HG02623 (cell line): Measurements from ENCODE around the gene PTPRN2.
"Not testable (repeated sequence)": the region's sequence is repeated elsewhere in the genome, so short reads cannot be mapped to it uniquely, and the experiment has no call there.

Source experiments
- ATAC-seq: cut with Tn5 transposase; IDR thresholded peaks from one replicate; pipeline ENCODE4 v1.9.1; 2021; ENCODE audit warnings: moderate library complexity; ENCODE audit not compliant: unreplicated experiment

Gene PTPRN2

DNA sequence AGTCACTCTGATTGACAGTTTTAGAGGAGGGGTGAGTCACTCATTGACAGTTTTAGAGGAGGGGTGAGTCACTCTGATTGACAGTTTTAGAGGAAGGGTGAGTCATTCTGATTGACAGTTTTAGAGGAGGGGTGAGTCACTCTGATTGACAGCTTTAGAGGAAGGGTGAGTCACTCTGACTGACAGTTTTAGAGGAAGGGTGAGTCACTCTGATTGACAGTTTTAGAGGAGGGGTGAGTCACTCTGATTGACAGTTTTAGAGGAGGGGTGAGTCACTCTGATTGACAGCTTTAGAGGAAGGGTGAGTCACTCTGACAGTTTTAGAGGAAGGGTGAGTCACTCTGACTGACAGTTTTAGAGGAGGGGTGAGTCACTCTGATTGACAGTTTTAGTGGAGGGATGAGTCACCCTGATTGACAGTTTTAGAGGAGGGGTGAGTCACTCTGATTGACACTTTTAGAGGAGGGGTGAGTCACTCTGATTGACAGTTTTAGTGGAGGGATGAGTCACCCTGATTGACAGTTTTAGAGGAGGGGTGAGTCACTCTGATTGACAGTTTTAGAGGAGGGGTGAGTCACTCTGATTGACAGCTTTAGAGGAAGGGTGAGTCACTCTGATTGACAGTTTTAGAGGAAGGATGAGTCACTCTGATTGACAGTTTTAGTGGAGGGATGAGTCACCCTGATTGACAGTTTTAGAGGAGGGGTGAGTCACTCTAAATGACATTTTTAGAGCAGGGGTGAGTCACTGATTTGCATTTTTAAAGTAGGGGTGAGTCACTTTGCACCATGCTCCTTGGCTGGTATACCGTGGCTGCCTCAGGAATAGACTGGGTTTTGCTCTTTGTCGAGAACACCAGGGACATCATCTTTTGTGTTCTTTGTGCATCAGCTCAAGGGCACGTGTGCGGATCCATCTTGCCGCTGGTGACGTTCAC lies 654.1 kb downstream of the PTPRN2 start:
- not testable (repeated sequence) for ATAC-seq

GRCh38 chr7:157932498-157933218 lies 655.0 kb downstream of the PTPRN2 start:
- no peak for ATAC-seq

GRCh38 chr7:157930926-157931466 lies 656.6 kb downstream of the PTPRN2 start:
- ATAC-seq = no peak

DNA sequence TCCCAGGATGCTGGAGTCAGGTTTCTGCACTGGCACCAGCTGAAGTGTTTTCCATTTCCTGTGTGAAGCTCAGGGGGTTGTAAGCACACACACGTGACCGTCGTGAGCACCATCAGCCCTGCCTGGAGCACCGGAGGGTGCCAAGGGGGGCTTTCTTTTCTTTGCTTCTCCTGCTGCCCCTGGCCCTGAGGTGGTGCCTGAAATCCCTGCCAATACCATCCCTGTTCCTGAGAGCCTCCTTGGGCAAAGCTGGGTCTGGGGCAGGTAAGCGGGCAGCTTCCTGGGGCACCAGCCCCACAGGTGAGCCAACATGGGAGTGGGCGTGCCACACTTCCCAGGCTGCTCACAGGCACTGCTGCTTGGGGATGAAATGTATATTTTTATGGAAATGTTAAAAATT lies 657.2 kb downstream of the PTPRN2 start:
- no peak for ATAC-seq

DNA sequence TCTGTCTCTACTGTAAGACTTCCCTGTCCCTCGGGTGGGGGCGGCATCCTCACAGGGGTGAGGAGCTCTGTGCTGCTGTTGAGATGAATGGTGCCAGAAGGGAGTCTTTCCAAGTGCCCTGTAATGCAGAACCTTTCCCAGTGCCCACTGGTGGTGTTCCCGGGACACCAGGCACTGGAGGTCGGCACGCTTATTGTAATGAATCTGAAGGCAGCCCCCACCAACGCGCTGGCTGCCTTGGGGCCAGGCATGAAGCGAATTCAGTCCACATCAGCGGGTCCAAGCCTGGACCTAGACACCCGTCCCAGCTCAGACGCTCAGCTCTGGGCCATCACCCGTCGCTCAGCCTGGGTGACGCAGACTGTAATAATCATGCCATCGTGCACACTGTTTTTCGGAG lies 658.0 kb downstream of the PTPRN2 start:
- ATAC-seq = no peak

- ATAC-seq = no peak
These were observed 658.7 kb downstream of the PTPRN2 start for GRCh38 chr7:157928808-157929425.

DNA sequence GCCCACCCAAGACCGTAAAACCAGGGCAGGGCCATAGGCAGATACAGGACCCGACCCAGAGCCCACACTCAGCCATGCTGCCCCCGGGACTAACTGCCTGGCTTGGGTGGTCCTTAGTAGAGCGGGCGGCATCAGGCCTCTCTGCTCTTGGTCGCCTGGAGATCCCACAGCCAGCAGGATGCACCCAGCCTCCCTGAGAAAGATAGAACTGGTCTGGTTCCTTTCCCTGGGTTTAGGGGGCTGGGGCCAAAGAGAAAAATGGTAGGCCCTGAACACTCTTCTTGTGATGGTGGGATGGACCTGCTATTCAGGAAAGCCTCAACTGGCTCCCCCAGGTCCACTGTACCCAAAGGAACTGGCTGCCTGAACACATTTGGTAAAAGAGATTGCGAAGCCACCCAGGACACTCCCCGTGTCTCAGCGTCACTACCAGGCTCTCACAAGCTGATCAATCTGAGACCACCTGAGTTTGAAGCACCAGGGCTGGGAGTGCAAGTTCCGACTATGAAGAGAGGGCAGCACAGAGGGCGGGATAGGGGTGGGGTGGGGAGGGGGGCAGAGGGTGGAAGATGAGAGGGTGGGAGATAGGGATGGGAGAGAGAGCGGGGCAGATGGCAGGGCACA lies 659.3 kb downstream of the PTPRN2 start:
- ATAC-seq = no peak

DNA sequence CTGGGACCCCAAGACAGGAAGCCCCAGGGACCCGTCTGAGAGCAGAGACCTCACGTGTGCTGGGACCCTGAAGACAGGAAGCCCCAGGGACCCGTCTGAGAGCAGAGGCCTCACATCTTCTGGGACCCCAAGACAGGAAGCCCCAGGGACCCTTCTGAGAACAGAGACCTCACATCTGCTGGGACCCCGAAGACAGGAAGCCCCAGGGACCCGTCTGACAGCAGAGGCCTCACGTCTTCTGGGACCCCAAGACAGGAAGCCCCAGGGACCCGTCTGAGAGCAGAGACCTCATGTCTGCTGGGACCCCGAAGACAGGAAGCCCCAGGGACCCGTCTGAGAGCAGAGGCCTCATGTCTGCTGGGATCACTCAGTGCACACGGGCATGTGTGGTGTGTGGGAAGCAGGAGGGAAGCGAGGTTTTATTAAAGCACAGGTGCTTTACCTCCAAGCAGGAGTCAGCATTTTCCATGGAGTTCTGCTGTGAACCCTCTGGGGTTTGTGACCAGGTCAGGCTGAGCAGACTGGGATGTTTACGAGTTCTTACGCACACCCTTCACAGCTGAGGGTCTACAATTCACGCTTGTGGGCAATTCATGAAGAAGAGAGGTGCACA lies 660.2 kb downstream of the PTPRN2 start:
- no peak for ATAC-seq

DNA sequence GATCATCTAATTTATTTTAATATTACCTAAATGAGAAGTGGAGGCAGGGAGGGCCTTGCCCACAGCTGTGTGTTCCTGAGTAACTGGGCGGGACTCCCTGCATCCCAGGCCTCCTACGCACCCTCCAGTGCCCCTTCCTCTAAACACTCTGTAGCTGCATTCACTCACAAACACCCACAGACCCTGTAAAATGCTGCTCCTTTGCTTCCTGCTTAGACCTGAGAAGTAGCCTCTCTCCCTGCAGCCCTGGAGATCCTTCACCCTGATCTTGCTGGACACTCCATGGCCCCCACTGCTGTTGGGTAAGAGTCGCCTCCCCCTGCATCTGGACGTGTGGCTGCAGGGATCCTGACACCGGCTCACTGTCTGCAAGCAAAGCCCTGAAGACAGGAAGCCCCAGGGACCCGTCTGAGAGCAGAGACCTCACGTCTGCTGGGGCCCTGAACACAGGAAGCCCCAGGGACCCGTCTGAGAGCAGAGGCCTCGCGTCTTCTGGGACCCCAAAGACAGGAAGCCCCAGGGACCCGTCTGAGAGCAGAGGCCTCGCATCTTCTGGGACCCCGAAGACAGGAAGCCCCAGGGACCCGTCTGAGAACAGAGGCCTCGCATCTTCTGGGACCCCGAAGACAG lies 661.0 kb downstream of the PTPRN2 start:
- ATAC-seq = no peak

- no peak for ATAC-seq
These were observed 661.5 kb downstream of the PTPRN2 start for GRCh38 chr7:157926107-157926506.

- ATAC-seq = no peak
These were observed 662.2 kb downstream of the PTPRN2 start for GRCh38 chr7:157925383-157925875.

GRCh38 chr7:157923903-157924630 lies 663.6 kb downstream of the PTPRN2 start:
- no peak for ATAC-seq

- ATAC-seq = no peak
These were observed 665.0 kb downstream of the PTPRN2 start for GRCh38 chr7:157922576-157922975.

DNA sequence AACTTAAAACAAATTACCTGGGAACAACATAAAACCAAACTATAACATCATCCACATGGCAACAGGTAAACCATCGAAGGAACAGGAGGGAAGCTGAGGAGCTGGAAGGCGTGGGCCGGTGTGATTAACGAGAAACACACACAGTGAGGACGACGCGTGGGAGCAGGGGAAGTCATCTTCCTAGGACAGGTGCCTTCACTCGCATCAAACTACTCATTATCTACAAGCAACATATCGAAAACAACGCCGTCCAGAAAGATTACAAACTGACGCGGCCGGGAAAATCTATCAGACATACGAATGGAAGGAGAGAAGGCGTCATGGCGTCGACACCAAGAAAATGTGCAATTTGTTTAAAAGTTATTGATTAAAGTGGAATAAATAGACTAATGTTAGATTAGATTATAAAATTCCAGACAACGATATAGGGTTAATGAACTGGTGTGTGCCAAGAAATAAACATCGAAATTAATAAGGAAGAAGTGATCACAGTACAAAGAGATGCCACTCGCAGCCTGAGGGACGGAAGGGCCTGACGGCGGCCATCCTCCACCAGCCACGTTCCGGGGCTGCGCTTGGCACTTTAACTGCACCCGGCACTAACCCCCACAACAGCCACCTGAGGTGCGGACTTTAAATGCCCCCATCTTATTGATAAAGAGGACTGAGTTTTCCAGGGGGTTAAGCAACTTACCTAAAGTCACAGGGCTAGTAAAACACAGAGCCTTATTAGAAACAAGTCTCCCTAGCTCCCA lies 669.1 kb downstream of the PTPRN2 start:
- no peak for ATAC-seq

DNA sequence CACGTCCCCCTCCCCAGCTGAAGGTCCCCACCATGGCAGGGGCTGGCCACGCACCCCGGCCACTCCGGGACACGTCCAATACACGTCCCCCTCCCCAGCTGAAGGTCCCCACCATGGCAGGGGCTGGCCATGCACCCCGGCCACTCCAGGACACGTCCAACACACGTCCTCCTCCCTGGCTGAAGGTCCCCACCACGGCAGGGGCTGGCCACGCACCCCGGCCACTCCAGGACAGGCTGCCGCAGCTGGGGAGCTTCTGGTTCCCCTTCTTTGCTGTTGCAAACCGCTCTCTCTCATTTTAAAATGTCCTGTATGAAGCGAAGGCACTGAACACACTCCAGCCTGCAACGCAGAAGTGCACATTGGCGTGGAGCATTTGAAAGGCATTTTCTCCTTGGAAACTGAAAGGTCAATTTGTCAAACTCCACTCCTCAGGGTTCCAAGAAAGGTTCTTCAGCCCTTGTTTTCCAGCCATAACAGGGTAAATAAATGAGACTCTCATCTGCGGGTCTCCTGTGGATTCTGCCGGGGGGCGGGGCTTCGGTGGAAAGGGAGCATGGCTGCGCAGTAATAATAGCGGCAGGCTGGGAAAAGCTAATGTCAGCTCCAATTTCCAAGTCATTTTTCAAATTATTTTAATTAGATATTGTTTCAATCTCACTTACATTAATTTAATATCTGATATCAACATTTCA lies 670.5 kb downstream of the PTPRN2 start:
- ATAC-seq = no peak

DNA sequence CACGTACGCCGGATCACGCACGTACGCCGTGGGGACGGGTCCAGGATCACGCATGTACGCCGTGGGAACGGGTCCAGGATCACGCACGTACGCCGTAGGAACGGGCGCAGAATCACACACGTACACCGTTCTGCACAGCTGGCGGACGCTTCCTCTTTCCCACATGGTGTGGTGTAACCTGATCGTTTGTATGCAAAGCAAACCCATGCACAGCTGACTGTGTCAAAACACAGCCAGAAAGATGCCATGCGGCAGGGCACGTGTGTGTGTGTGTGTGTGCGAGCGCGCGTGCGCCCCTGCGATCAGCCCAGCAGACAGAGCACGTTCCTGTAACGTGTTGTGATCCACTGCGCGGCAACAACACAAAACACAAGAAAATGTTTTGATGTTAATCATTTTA lies 677.2 kb downstream of the PTPRN2 start:
- ATAC-seq = no peak

DNA sequence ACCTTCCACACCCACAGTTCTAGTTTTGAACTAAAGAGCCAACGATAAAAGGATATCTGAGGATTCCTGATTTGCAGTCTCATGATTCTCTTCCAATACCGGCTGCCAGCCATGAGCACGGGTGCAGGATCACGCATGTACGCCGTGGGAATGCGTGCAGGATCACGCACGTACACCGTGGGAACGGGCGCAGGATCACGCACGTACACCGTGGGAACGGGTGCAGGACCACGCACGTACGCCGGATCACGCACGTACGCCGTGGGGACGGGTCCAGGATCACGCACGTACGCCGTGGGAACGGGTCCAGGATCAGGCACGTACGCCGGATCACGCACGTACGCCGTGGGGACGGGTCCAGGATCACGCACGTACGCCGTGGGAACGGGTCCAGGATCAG lies 677.6 kb downstream of the PTPRN2 start:
- not testable (repeated sequence) for ATAC-seq

- no peak for ATAC-seq
These were observed 678.3 kb downstream of the PTPRN2 start for GRCh38 chr7:157909370-157909769.
